Ishikawa (cell line): ENCODE measurements around the gene DTYMK.

Experiments used
- CEBPB ChIP-seq: IDR thresholded peaks from 2 replicates; pipeline ENCODE4 v1.6.1; 2012
- EGR1 ChIP-seq: IDR thresholded peaks from 2 replicates; pipeline ENCODE4 v1.6.1; 2012
- EP300 ChIP-seq: IDR thresholded peaks from 2 replicates; pipeline ENCODE4 v1.6.1; 2012; ENCODE audit warnings: borderline replicate concordance
- FOXM1 ChIP-seq: IDR thresholded peaks from 2 replicates; pipeline ENCODE4 v1.6.1; 2012; ENCODE audit warnings: low read depth, borderline replicate concordance
- NFIC ChIP-seq: IDR thresholded peaks from 2 replicates; pipeline ENCODE4 v1.6.1; 2012
- RAD21 ChIP-seq: IDR thresholded peaks from 2 replicates; pipeline ENCODE4 v1.6.1; 2012; ENCODE audit warnings: low read depth
- TAF1 ChIP-seq: IDR thresholded peaks from 2 replicates; pipeline ENCODE4 v1.6.1; 2012; ENCODE audit warnings: low read depth, mild to moderate bottlenecking
- TF ChIP-seq, protein P1 (sequence below): IDR thresholded peaks from 2 replicates; pipeline ENCODE4 v1.6.1; 2012; ENCODE audit warnings: low read depth, mild to moderate bottlenecking
- TF ChIP-seq, protein P2 (sequence below): IDR thresholded peaks from 2 replicates; pipeline ENCODE4 v1.6.1; 2012
- TF ChIP-seq, protein P3 (sequence below): IDR thresholded peaks from 2 replicates; pipeline ENCODE4 v1.6.1; 2012

DNA sequence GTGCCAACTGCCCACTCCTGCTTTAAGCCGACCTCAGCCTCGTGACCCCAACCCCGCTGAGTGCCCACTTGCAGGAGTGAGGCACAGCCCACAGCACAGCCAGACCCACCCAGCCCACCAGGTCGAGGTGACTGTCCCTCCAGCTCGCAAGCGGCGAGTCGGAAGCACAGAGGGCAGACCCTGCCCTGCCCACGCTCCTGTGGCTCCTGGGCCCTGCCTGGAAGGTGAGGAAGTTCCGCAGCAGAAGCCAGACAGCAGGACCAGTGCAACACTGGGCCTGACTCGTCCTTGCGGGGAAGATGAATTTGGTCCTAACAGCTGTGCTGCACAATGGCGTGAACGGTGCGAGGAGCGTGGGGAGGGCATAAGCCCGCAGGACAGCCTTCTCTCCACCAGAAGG, 9.9 kb downstream of the DTYMK start:
- no peak for TF ChIP-seq NFIC
- TF ChIP-seq EGR1 = no peak
- TF ChIP-seq, protein P1, sequence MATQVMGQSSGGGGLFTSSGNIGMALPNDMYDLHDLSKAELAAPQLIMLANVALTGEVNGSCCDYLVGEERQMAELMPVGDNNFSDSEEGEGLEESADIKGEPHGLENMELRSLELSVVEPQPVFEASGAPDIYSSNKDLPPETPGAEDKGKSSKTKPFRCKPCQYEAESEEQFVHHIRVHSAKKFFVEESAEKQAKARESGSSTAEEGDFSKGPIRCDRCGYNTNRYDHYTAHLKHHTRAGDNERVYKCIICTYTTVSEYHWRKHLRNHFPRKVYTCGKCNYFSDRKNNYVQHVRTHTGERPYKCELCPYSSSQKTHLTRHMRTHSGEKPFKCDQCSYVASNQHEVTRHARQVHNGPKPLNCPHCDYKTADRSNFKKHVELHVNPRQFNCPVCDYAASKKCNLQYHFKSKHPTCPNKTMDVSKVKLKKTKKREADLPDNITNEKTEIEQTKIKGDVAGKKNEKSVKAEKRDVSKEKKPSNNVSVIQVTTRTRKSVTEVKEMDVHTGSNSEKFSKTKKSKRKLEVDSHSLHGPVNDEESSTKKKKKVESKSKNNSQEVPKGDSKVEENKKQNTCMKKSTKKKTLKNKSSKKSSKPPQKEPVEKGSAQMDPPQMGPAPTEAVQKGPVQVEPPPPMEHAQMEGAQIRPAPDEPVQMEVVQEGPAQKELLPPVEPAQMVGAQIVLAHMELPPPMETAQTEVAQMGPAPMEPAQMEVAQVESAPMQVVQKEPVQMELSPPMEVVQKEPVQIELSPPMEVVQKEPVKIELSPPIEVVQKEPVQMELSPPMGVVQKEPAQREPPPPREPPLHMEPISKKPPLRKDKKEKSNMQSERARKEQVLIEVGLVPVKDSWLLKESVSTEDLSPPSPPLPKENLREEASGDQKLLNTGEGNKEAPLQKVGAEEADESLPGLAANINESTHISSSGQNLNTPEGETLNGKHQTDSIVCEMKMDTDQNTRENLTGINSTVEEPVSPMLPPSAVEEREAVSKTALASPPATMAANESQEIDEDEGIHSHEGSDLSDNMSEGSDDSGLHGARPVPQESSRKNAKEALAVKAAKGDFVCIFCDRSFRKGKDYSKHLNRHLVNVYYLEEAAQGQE = no peak
- no peak for TF ChIP-seq EP300
- TF ChIP-seq CEBPB = no peak
- TF ChIP-seq, protein P2, sequence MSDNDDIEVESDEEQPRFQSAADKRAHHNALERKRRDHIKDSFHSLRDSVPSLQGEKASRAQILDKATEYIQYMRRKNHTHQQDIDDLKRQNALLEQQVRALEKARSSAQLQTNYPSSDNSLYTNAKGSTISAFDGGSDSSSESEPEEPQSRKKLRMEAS = no peak
- TF ChIP-seq, protein P3, sequence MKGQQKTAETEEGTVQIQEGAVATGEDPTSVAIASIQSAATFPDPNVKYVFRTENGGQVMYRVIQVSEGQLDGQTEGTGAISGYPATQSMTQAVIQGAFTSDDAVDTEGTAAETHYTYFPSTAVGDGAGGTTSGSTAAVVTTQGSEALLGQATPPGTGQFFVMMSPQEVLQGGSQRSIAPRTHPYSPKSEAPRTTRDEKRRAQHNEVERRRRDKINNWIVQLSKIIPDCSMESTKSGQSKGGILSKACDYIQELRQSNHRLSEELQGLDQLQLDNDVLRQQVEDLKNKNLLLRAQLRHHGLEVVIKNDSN = no peak
- TF ChIP-seq RAD21 = no peak
- TF ChIP-seq FOXM1 = no peak
- TF ChIP-seq TAF1 = no peak
